HAP-1 (cell line): ENCODE results near the gene CMIP.

ENCODE experiments used
- DNase-seq, 2 experiments: peaks; one replicate each; pipeline ENCODE4 v3.0.0-alpha.2; 2016 to 2020; ENCODE audit warnings: low spot score in 2 of 2
- H3K27me3 ChIP-seq: fragments of 250-450 bp; sonication (Bioruptor Pico); 2 replicates; pipeline ENCODE4 v1.5.1; 2020; ENCODE audit warnings: low read depth, mild to moderate bottlenecking, moderate library complexity
- H3K36me3 ChIP-seq: fragments of 250-450 bp; sonication (Bioruptor Pico); replicated peaks from 2 replicates; pipeline ENCODE4 v1.5.1; 2020; ENCODE audit warnings: mild to moderate bottlenecking
- H3K4me1 ChIP-seq: fragments of 250-450 bp; sonication (Bioruptor Pico); 2 replicates; pipeline ENCODE4 v1.5.1; 2020; ENCODE audit warnings: mild to moderate bottlenecking
- H3K4me3 ChIP-seq: fragments of 250-450 bp; sonication (Bioruptor Pico); 2 replicates; pipeline ENCODE4 v1.5.1; 2020; ENCODE audit warnings: mild to moderate bottlenecking, moderate library complexity
- H3K9me3 ChIP-seq: fragments of 250-450 bp; sonication (Bioruptor Pico); 2 replicates; pipeline ENCODE4 v1.5.1; 2020; ENCODE audit warnings: mild to moderate bottlenecking, moderate library complexity
- in situ Hi-C: fragments of 300-500 bp; cut with MboI; formaldehyde crosslinking; loops from 3 replicates; pipeline ENCODE4 v1.14.3; 2020; ENCODE audit warnings: low sequenced_read_pairs, inconsistent platforms, mixed read lengths

The CMIP gene

GRCh38 chr16:81632392-81633146 lies 188.0 kb downstream of the CMIP start:
- no peak for DNase-seq
- Histone ChIP-seq H3K27me3 (no peaks in the 10 kb centered on the region), H3K4me3 (no peak overlapping the region), H3K4me1 (no peaks in the 10 kb centered on the region), H3K9me3 (no peaks in the 10 kb centered on the region), H3K36me3 (no peaks in the 10 kb centered on the region)
- in situ Hi-C loops: no loop called here

GRCh38 chr16:81633147-81633619 lies 188.6 kb downstream of the CMIP start:
- in situ Hi-C loops: no loop called here
- Histone ChIP-seq H3K36me3 (no peaks in the 10 kb centered on the region), H3K4me3 (no peak overlapping the region), H3K27me3 (no peaks in the 10 kb centered on the region), H3K9me3 (no peaks in the 10 kb centered on the region), H3K4me1 (no peaks in the 10 kb centered on the region)
- DNase-seq: no peak

- H3K4me1 ChIP-seq: no peaks in the 10 kb centered on the region
- no peaks in the 10 kb centered on the region for H3K9me3 ChIP-seq
- no peaks in the 10 kb centered on the region for H3K27me3 ChIP-seq
- no peaks in the 10 kb centered on the region for H3K36me3 ChIP-seq
- DNase-seq: no peak
- in situ Hi-C loops: no loop called here
- H3K4me3 ChIP-seq: no peak overlapping the region
Measured at GRCh38 chr16:81633680-81634379, 189.2 kb downstream of the CMIP start.

GRCh38 chr16:81634380-81635062 lies 189.9 kb downstream of the CMIP start:
- Histone ChIP-seq H3K4me3 (no peak overlapping the region), H3K36me3 (no peaks in the 10 kb centered on the region), H3K4me1 (no peaks in the 10 kb centered on the region), H3K9me3 (no peaks in the 10 kb centered on the region), H3K27me3 (no peaks in the 10 kb centered on the region)
- in situ Hi-C loops: no loop called here
- DNase-seq: no peak

GRCh38 chr16:81635063-81635937 lies 190.7 kb downstream of the CMIP start:
- in situ Hi-C loops: no loop called here
- no peaks in the 10 kb centered on the region for H3K36me3 ChIP-seq
- no peaks in the 10 kb centered on the region for H3K4me1 ChIP-seq
- no peaks in the 10 kb centered on the region for H3K27me3 ChIP-seq
- no peak overlapping the region for H3K4me3 ChIP-seq
- H3K9me3 ChIP-seq: no peaks in the 10 kb centered on the region
- DNase-seq: no peak

GRCh38 chr16:81636298-81636993 lies 191.8 kb downstream of the CMIP start:
- DNase-seq: no peak

GRCh38 chr16:81637336-81638235 lies 193.0 kb downstream of the CMIP start:
- no peaks in the 10 kb centered on the region for H3K9me3 ChIP-seq
- DNase-seq: no peak
- H3K4me3 ChIP-seq: no peak overlapping the region
- H3K4me1 ChIP-seq: no peaks in the 10 kb centered on the region
- in situ Hi-C loops: no loop called here
- no peaks in the 10 kb centered on the region for H3K36me3 ChIP-seq
- no peaks in the 10 kb centered on the region for H3K27me3 ChIP-seq

More at GRCh38 chr16:81636298-81636993, 191.8 kb downstream of the CMIP start:
- Histone ChIP-seq H3K36me3 (no peaks in the 10 kb centered on the region), H3K27me3 (no peaks in the 10 kb centered on the region), H3K9me3 (no peaks in the 10 kb centered on the region), H3K4me1 (no peaks in the 10 kb centered on the region), H3K4me3 (no peak overlapping the region)
- in situ Hi-C loops: no loop called here

- Histone ChIP-seq H3K9me3 (no peaks in the 10 kb centered on the region), H3K4me3 (no peak overlapping the region), H3K4me1 (no peaks in the 10 kb centered on the region), H3K27me3 (no peaks in the 10 kb centered on the region), H3K36me3 (no peaks in the 10 kb centered on the region)
- no peak for DNase-seq
- in situ Hi-C loops: no loop called here
Measured at GRCh38 chr16:81638286-81638945, 193.8 kb downstream of the CMIP start.

- Histone ChIP-seq H3K9me3 (no peaks in the 10 kb centered on the region), H3K4me1 (no peaks in the 10 kb centered on the region), H3K36me3 (no peaks in the 10 kb centered on the region), H3K4me3 (no peak overlapping the region), H3K27me3 (no peaks in the 10 kb centered on the region)
- in situ Hi-C loops: no loop called here
- no peak for DNase-seq
Measured at GRCh38 chr16:81639348-81639747, 194.7 kb downstream of the CMIP start.

GRCh38 chr16:81639931-81640680 lies 195.5 kb downstream of the CMIP start:
- H3K4me1 ChIP-seq: no peaks in the 10 kb centered on the region
- H3K36me3 ChIP-seq: no peaks in the 10 kb centered on the region
- in situ Hi-C loops: no loop called here
- H3K9me3 ChIP-seq: no peaks in the 10 kb centered on the region
- H3K27me3 ChIP-seq: no peaks in the 10 kb centered on the region
- no peak overlapping the region for H3K4me3 ChIP-seq
- no peak for DNase-seq

- no peaks in the 10 kb centered on the region for H3K9me3 ChIP-seq
- DNase-seq: no peak
- no peaks in the 10 kb centered on the region for H3K27me3 ChIP-seq
- in situ Hi-C loops: no loop called here
- no peak overlapping the region for H3K4me3 ChIP-seq
- H3K4me1 ChIP-seq: no peaks in the 10 kb centered on the region
- H3K36me3 ChIP-seq: no peaks in the 10 kb centered on the region
Measured at GRCh38 chr16:81640681-81641070, 196.1 kb downstream of the CMIP start.
